GM12891 (cell line): ENCODE results near the gene HES1.
"Not testable (repeated sequence)": the region's sequence is repeated elsewhere in the genome, so short reads cannot be mapped to it uniquely, and the experiment has no call there.

Source experiments
- PAX5 ChIP-seq: IDR thresholded peaks from 2 replicates; pipeline ENCODE4 v1.6.1; 2011; ENCODE audit warnings: low read length, moderate library complexity, mild to moderate bottlenecking; ENCODE audit not compliant: insufficient read depth, severe bottlenecking
- POLR2A ChIP-seq: IDR thresholded peaks from 2 replicates; pipeline ENCODE4 v1.6.1; 2011; ENCODE audit warnings: low read depth, low read length, control low read depth
- POLR2AphosphoS5 ChIP-seq: IDR thresholded peaks from 2 replicates; pipeline ENCODE4 v1.6.1; 2011; ENCODE audit warnings: low read depth, low read length, control low read depth
- POU2F2 ChIP-seq: IDR thresholded peaks from 2 replicates; pipeline ENCODE4 v1.6.1; 2011; ENCODE audit warnings: low read depth, mild to moderate bottlenecking, control low read depth, low read length, moderate library complexity
- SPI1 ChIP-seq: IDR thresholded peaks from 2 replicates; pipeline ENCODE4 v1.6.1; 2011; ENCODE audit warnings: low read depth, low read length, control low read depth
- TAF1 ChIP-seq: IDR thresholded peaks from 2 replicates; pipeline ENCODE4 v1.6.1; 2011; ENCODE audit warnings: low read depth, low read length, control low read depth

GRCh38 chr3:194091897-194092296 is 44.1 kb upstream of the HES1 start:
- TF ChIP-seq POLR2A, TAF1, POLR2AphosphoS5, PAX5, POU2F2, SPI1: not testable (repeated sequence)
